Measurements from ENCODE around the gene TNFSF9.
"Not testable (repeated sequence)": the region's sequence is repeated elsewhere in the genome, so short reads cannot be mapped to it uniquely, and the experiment has no call there.

TNFSF9 gene

GRCh38 chr19:6532244-6532999 lies 1.6 kb downstream of the TNFSF9 start:
- DNase-seq (ENCODE audit: low read depth in 2 of 2), result no peak

DNA sequence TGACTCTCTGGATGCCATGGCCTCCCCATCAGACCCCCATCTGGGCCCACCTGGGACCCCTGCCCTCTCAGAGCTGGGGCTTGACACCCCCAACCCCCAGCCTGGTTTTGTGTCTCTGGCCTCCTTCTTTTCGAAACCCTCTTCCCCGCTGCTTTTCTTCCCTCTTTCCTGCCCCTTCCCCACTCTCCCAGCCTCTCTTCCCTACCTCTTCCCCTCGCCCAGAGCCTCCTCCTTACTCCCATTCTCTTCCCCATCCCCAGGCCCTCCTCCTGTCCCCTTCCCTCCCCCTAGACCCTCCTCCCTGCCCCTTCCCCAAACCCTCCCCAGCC lies 2.1 kb downstream of the TNFSF9 start:
- no peak for DNase-seq (ENCODE audit: low read depth in 2 of 2)

DNA sequence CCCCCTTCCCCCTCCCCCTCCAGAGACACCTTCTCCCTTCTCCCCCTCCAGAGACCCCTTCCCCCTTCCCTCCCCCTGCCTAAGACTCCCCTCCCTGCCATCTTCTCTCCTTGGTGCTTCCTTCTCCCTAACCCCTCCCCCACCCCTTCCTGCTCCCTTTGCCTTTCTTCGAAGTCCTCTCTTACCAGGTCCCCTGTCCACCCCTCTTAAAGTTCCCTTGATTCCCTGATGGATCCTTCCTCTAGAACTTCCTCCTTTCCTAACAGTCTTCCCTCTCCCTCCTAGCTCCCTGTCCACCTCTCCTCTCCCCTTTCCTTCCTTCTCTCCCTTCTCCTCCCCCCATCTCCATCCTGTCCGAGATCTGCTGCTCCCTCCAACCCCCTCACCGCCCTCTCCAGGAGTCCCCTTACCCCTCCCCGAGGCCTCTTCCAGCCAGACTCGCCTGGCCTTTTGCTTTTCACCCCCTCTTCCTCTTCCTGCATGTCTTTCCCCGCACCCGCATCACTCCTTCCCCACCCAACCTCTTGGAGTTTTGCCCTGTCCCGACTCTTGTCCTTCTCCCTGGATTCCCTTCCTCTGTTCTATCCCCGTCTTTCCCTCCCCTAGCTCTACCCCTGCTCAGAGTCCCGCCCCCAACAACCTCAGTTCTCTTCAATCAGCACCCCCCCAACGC lies 3.1 kb downstream of the TNFSF9 start:
- DNase-seq (ENCODE audit: low read depth in 2 of 2), result no peak

GRCh38 chr19:6534451-6535093 lies 3.7 kb downstream of the TNFSF9 start:
- no peak for DNase-seq (ENCODE audit: low read depth in 2 of 2)

DNA sequence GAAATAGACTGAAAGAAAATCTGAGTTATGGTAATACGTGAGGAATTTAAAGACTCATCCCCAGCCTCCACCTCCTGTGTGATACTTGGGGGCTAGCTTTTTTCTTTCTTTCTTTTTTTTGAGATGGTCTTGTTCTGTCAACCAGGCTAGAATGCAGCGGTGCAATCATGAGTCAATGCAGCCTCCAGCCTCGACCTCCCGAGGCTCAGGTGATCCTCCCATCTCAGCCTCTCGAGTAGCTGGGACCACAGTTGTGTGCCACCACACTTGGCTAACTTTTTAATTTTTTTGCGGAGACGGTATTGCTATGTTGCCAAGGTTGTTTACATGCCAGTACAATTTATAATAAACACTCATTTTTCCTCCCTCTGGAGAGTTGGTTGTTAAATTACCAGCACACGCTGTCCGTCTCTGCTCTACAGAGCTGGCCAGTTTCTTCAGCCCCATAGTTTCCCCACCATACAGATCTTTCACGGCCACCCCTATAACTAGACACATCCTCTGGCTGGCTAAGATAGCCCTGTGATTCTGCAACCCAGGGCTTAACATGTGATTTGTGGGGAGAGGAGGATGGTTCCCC lies 4.8 kb downstream of the TNFSF9 start:
- DNase-seq (ENCODE audit: low read depth in 2 of 2), result no peak

DNA sequence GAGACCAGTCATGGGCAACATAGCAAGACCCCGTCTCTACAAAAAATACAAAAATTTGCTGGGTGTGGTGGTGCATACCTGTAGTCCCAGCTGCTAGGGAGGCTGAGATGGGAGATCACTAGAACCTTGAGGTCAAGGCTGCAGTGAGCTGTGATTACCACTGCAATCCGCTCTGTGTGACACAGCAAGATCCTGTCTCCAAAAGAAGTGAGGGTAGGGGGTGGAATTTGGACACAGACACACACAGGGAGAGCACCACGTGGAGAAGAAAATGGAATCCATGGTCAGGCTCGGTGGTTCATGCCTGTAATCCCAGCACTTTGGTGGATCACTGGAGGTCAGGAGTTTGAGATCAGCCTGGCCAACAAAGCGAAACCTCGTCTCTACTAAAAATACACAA lies 8.7 kb downstream of the TNFSF9 start:
- no peak for DNase-seq (ENCODE audit: low read depth in 2 of 2)

- DNase-seq (ENCODE audit: low read depth in 2 of 2), result no peak
Observed at GRCh38 chr19:6540918-6541689, 10.3 kb downstream of the TNFSF9 start.

- DNase-seq (ENCODE audit: low read depth in 2 of 2), result no peak
Observed at GRCh38 chr19:6543866-6544347, 13.1 kb downstream of the TNFSF9 start.

DNA sequence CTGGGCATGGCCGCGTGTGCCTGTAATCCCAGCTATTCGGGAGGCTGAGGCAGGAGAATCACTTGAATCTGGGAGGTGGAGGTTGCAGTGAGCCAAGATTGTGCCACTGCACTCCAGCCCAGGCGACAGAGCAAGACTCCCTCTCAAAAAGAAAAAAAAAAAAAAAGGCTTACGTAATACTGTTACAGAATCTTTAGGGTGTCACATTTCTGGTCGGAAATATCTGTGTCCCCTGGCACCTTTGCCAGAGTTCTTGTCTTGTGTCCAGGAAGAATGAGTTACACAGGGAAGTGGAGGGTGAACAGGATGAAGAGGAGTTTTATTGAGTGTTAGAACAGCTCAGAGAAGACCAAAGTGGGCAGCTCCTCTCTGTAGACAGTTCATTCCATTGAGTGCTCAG lies 19.9 kb downstream of the TNFSF9 start:
- not testable (repeated sequence) for DNase-seq (ENCODE audit: low read depth in 2 of 2)

GRCh38 chr19:6551091-6551490 lies 20.3 kb downstream of the TNFSF9 start:
- no peak for DNase-seq (ENCODE audit: low read depth in 2 of 2)

DNA sequence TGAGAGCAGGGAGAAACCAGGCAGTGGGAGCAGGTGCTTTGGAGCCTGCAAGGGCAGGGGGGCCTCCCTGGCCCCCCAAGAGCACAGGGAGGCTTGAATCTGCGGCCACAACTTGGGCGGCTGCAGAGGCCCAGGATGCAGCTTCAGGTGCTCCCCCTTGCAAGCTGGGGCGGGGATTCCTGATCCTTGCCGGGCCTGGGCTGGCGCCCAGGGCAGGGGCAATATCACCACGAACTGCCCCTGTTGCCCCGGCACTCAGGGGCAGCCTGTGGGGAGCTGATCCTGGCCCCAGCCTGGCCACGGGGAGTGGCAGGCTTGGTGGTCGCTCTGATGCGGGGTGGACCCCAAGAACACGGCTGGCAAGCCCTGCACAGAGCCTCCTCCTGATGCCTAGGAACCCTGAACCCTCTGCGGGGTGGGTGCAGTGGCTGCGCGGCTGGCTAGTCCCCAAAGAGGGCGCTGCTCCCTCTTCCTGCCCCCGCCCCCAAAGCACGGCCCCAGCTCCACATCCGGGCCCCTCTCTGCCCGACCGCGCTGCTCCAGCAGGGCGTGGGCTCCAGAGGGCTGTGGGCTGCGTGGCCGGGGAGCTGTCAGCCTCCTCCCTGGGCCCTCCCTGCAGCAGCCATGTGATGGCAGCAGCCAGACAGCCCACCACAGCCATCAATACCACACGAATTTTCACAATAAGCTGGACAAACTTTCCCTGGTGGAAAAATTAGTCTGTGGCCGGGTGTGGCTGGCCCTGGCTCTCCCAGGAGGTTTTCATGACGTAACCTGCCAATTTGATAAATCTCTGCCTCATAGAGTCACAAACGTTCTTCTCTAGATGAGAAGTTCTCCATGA lies 21.0 kb downstream of the TNFSF9 start:
- peak; percentile 67 to 75 for DNase-seq (ENCODE audit: low read depth in 2 of 2)

GRCh38 chr19:6556043-6556449 lies 25.2 kb downstream of the TNFSF9 start:
- DNase-seq (ENCODE audit: low read depth in 2 of 2), result no peak

GRCh38 chr19:6556480-6557195 lies 25.8 kb downstream of the TNFSF9 start:
- DNase-seq (ENCODE audit: low read depth in 2 of 2), result no peak

- not testable (repeated sequence) for DNase-seq (ENCODE audit: low read depth in 2 of 2)
Observed at GRCh38 chr19:6562437-6562836, 31.6 kb downstream of the TNFSF9 start.

GRCh38 chr19:6564393-6564792 lies 33.6 kb downstream of the TNFSF9 start:
- DNase-seq (ENCODE audit: low read depth in 2 of 2), result no peak

GRCh38 chr19:6566727-6567126 lies 35.9 kb downstream of the TNFSF9 start:
- not testable (repeated sequence) for DNase-seq (ENCODE audit: low read depth in 2 of 2)

GRCh38 chr19:6568010-6568526 lies 37.2 kb downstream of the TNFSF9 start:
- DNase-seq (ENCODE audit: low read depth in 2 of 2), result no peak

- no peak for DNase-seq (ENCODE audit: low read depth in 2 of 2)
Observed at GRCh38 chr19:6568816-6569215, 38.0 kb downstream of the TNFSF9 start.

GRCh38 chr19:6570764-6571163 lies 39.9 kb downstream of the TNFSF9 start:
- no peak for DNase-seq (ENCODE audit: low read depth in 2 of 2)

DNA sequence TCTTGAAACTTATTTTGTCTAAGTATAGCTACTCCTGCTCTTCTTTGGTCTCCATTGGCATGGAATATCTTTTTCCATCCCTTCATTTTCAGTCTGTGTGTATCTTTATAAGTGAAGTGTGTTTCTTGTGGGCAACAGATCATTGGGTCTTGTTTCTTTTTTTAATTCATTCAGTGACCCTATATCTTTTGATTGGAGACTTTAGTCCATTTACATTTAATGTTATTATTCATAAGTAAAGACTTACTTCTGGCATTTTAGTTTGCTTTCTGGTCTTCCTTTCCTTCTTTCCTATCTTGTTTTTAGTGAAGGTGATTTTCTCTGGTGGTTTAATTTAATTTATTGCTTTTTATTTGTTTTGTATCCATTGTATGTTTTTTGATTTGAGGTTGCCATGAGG lies 40.3 kb downstream of the TNFSF9 start:
- DNase-seq (ENCODE audit: low read depth in 2 of 2), result no peak

All from stimulated activated CD8-positive, alpha-beta memory T cell treated with anti-CD3 and anti-CD28 coated beads, Interleukin-15, amount 100 ng/mL, for 48 hours (primary cell).